Glutamatergic neuron (in vitro differentiated cells): ENCODE data around the gene SLC17A7. TPM values are rescaled to one million over a fixed set of nuclear protein-coding genes. Genes with fewer than 3 reads are reported as not detected.
A peak's percentile ranks its signal among the peaks of the same experiment; 100 is the strongest.

Experiments used
- DNase-seq: peaks from one replicate; pipeline ENCODE4 v3.0.0; 2022
- H3K27ac Mint-ChIP-seq: one replicate; pipeline ENCODE4 v1.8.0; 2020; ENCODE audit warnings: mild to moderate bottlenecking, mixed read lengths, inconsistent platforms; ENCODE audit not compliant: unreplicated experiment
- H3K27me3 Mint-ChIP-seq: one replicate; pipeline ENCODE4 v1.8.0; 2020; ENCODE audit warnings: mild to moderate bottlenecking, moderate library complexity, mixed read lengths, inconsistent platforms; ENCODE audit not compliant: unreplicated experiment
- H3K36me3 Mint-ChIP-seq: one replicate; pipeline ENCODE4 v1.8.0; 2020; ENCODE audit warnings: mild to moderate bottlenecking, mixed read lengths, inconsistent platforms; ENCODE audit not compliant: unreplicated experiment
- H3K4me1 Mint-ChIP-seq: one replicate; pipeline ENCODE4 v1.8.0; 2020; ENCODE audit warnings: mild to moderate bottlenecking, low read depth, mixed read lengths, inconsistent platforms; ENCODE audit not compliant: unreplicated experiment
- H3K4me3 Mint-ChIP-seq: one replicate; pipeline ENCODE4 v1.8.0; 2020; ENCODE audit warnings: mild to moderate bottlenecking, mixed read lengths, inconsistent platforms; ENCODE audit not compliant: unreplicated experiment
- H3K9me3 Mint-ChIP-seq: one replicate; pipeline ENCODE4 v1.8.0; 2020; ENCODE audit warnings: mild to moderate bottlenecking, moderate library complexity, mixed read lengths, inconsistent platforms; ENCODE audit not compliant: unreplicated experiment
- total RNA-seq: library from RNA; stranded (reverse); fragmentation: NEBNext Ultra II Directional; extraction: Animal tissue kit (Norgen Biotek cat#: 25700); gene quantifications from one replicate; pipeline ENCODE4 v1.2.1, GENCODE V29; 2021; ENCODE audit not compliant: unreplicated experiment
- TF ChIP-seq, protein P1 (sequence below): fragments of 200-600 bp; sonication (generic); IDR thresholded peaks from one replicate; pipeline ENCODE4 v1.5.0; 2021; ENCODE audit not compliant: partially characterized antibody, unreplicated experiment

The SLC17A7 gene
- total RNA-seq, 1 donor from 2014 or later: 188 TPM

DNA sequence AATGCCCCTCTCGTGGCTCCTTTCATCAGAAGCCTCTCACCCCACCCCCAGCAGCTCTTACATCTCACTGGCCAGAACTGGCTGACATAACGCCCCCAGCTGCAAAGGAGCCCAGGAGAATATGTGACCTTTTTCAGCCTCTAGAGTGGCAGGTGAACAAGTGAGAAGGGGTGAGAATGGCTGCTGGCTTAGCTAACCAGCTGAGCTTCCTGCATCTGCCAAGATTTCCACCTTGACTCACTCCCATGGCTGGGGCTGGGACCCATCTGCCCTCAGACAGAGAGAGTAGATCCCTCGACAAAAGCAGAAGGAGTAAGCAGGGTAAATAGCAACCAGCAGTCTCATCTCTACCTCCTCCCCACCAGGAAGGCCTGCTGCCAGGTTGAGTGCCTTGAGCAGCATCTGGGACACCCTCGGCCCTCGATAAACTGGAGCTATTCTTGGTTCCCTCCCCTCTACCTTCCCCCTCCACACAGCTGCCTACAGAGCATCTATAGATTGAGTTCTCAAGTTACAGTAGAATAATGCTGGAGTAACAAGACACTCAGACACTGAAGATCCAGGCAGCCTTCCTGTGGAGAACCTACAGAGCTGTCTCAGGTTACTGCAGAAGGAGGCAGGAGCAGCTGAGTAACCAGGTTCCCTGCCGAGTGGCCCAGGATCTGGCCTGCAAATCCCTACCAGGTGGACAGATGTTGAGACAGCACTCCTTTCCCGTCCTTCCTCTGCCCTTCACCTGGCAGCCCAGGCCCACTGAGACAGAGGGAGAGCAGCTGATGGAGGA lies 37.7 kb downstream of the SLC17A7 start:
- peak; percentile 58 for DNase-seq
- peak overlapping the region; percentile 96 for H3K27ac Mint-ChIP-seq
- H3K9me3 Mint-ChIP-seq: peaks cover 2% of the 10 kb centered on the region
- peaks cover 12% of the 10 kb centered on the region for H3K4me1 Mint-ChIP-seq
- TF ChIP-seq, protein P1, sequence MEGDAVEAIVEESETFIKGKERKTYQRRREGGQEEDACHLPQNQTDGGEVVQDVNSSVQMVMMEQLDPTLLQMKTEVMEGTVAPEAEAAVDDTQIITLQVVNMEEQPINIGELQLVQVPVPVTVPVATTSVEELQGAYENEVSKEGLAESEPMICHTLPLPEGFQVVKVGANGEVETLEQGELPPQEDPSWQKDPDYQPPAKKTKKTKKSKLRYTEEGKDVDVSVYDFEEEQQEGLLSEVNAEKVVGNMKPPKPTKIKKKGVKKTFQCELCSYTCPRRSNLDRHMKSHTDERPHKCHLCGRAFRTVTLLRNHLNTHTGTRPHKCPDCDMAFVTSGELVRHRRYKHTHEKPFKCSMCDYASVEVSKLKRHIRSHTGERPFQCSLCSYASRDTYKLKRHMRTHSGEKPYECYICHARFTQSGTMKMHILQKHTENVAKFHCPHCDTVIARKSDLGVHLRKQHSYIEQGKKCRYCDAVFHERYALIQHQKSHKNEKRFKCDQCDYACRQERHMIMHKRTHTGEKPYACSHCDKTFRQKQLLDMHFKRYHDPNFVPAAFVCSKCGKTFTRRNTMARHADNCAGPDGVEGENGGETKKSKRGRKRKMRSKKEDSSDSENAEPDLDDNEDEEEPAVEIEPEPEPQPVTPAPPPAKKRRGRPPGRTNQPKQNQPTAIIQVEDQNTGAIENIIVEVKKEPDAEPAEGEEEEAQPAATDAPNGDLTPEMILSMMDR: no peak
- H3K27me3 Mint-ChIP-seq: peaks cover 5% of the 10 kb centered on the region
- H3K36me3 Mint-ChIP-seq: no peaks in the 10 kb centered on the region
- H3K4me3 Mint-ChIP-seq: peak overlapping the region; percentile 78

DNA sequence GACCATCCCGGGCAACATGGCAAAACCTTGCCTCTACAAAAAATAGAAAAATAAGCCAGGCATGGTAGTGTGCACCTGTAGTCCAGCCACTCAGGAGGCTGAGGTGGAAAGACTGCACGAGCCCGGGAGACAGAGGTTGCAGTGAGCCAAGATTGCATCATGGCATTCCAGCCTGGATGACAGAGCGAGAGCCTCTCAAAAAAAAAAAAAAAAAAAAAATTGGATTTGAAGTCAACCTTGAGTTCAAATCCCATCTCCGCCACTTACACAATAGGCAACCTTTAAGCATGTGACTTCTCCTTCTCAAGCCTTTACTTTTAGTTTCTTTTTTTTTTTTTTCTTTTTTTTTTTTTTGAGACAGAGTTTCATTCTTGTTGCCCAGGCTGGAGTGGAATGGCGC lies 41.3 kb downstream of the SLC17A7 start:
- peaks cover 2% of the 10 kb centered on the region for H3K27me3 Mint-ChIP-seq
- H3K4me3 Mint-ChIP-seq: no peak overlapping the region
- H3K9me3 Mint-ChIP-seq: peaks cover 3% of the 10 kb centered on the region
- H3K4me1 Mint-ChIP-seq: peaks cover 18% of the 10 kb centered on the region
- no peak for DNase-seq
- H3K27ac Mint-ChIP-seq: no peak overlapping the region
- TF ChIP-seq, protein P1: no peak
- no peaks in the 10 kb centered on the region for H3K36me3 Mint-ChIP-seq

DNA sequence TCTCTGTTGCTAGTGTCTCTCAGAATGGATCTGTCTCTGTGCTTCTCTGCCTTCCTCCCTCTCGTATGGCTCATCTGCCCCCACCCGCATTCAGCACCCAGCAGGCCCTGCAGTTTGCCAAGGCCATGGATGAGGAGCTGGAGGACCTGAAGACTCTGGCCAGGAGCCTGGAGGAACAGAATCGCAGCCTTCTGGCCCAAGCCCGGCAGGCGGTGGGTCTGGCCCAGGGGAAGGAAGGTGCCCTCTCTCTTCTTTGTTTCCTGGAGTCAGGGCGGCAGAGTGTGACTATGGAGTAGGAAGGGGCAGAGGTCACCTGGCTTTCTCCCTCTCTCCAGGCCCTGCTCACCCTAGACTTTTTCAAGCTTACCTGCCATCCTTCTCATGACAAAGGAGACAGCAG lies 42.4 kb downstream of the SLC17A7 start:
- peaks cover 2% of the 10 kb centered on the region for H3K27me3 Mint-ChIP-seq
- no peak for DNase-seq
- no peak overlapping the region for H3K4me3 Mint-ChIP-seq
- H3K4me1 Mint-ChIP-seq: peaks cover 18% of the 10 kb centered on the region
- H3K36me3 Mint-ChIP-seq: no peaks in the 10 kb centered on the region
- TF ChIP-seq, protein P1: no peak
- peaks cover 3% of the 10 kb centered on the region for H3K9me3 Mint-ChIP-seq
- no peak overlapping the region for H3K27ac Mint-ChIP-seq

DNA sequence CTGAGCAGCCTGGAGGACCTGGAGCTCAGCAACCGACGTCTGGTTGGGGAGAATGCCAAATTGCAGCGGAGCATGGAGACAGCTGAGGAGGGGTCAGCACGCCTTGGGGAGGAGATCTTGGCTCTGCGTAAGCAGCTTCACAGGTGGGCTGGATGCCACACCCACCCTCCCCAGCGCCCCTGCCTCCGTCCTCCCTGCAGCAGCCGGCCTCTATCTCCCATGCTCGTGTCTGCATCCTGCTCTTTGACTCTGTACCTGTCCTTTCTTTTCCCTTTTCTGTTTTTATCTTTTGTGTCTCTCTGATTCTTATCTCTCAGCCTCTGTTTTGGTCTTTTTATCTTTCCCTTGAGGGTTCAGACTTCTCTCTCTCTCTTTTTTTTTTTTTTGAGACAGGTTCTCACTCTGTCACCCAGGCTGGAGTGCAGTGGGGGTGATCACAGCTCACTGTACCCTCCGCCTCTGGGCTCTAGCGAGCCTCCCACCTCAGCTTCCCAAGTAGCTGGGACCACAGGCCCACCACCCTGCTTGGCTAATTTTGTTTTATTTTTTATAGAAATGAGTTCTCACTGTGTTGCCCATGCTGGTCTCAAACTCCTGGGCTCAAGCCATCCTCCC lies 43.2 kb downstream of the SLC17A7 start:
- TF ChIP-seq, protein P1: no peak
- Mint-ChIP-seq H3K27ac (no peak overlapping the region), H3K4me1 (peaks cover 11% of the 10 kb centered on the region), H3K9me3 (peaks cover 5% of the 10 kb centered on the region), H3K27me3 (peaks cover 2% of the 10 kb centered on the region), H3K4me3 (peak overlapping the region; percentile 34), H3K36me3 (no peaks in the 10 kb centered on the region)
- no peak for DNase-seq

DNA sequence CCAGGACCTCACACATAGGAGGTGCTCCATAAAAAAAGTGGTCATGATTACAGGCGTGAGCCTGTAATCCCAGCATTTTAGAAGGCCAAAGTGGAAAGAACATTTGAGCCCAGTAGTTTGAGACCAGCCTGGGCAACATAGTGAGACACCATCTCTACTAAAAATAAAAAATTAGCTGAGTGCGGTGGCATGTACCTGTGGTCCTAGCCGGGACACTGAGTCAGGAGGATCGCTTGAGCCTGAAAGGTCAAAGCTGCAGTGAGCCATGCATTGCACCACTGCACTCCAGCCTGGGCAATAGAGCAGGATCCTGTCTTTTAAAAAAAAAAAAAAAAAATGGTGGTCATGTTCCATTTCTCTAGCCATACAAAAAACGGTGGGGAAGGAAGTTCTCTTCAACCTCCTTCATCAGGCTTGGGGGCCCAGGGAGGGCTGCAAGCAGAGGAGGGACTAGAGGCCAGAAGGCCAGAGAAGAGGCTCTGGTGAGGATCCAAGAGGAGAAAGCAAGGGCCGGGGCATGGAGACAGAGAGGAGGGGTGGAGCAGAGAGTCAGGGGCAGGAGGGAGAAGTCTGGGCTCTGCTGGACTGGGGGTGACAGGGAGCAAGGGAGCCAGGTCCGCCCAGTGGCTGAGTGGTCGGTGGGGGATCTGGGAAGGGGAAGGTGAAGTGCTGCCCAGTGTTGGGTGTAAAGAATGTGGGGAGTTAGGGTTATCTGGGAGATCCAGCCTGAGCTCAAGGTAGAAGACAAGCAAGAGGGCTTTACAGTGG lies 44.4 kb downstream of the SLC17A7 start:
- H3K9me3 Mint-ChIP-seq: peaks cover 5% of the 10 kb centered on the region
- DNase-seq: no peak
- TF ChIP-seq, protein P1: no peak
- no peaks in the 10 kb centered on the region for H3K36me3 Mint-ChIP-seq
- peaks cover 2% of the 10 kb centered on the region for H3K27me3 Mint-ChIP-seq
- no peak overlapping the region for H3K4me3 Mint-ChIP-seq
- peaks cover 15% of the 10 kb centered on the region for H3K4me1 Mint-ChIP-seq
- H3K27ac Mint-ChIP-seq: no peak overlapping the region
